Brain pericyte (primary cell): Measurements from ENCODE around the gene TMEM35B.
"Not testable (repeated sequence)": the region's sequence is repeated elsewhere in the genome, so short reads cannot be mapped to it uniquely, and the experiment has no call there.

Experiments used
- DNase-seq: peaks from one replicate; pipeline ENCODE4 v3.0.0-alpha.2; 2012; ENCODE audit warnings: low read depth, low spot score

The TMEM35B gene

DNA sequence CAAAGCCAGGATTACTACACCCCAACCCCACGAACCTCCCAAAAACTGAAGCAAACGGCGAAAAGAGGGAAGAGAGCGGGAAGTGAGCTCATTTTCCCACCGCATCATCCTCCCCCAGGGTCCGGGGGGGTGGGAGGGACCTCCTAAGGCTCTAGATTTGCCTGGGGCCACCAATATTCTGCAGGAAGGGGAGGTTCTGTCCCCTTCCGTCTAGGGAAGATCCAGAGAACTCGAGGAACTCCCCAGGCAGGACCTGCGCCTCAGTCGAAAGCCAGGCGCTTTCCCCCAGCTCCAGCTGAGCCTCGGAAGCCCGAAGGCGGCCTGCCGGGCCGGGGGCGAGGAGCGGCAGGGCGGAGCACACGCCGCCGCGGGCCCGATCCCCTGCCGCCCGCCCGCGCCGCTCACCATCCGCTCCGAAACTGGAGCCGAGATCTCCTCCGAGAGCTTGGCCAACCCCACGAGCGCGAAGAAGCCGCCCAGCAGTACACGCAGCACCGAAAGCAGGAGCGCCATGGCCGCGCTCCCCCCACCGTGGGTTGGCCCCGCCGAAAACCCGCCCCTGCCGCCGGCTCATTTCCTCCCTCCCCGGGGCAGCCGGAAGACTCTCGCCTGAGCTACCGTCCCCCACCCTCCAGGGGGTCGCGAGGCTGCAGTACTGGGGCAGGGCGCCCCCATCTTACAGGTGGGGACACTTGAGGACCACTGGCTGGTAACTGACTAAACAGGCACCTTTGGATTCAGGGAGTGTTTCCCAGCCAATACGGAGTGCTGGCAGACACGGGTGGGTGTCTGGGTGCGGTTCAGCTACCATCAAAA lies at the start of gene TMEM35B:
Gene TMEM35B (minus strand): TSS at position 555 of the 816 bp plus-strand sequence. CDS start 42 bp downstream, at position 513.
- no peak for DNase-seq

- no peak for DNase-seq
These were observed 48.2 kb upstream of the TMEM35B start for GRCh38 chr1:35033346-35033745.

GRCh38 chr1:35032384-35032739 lies 47.2 kb upstream of the TMEM35B start:
- no peak for DNase-seq

DNA sequence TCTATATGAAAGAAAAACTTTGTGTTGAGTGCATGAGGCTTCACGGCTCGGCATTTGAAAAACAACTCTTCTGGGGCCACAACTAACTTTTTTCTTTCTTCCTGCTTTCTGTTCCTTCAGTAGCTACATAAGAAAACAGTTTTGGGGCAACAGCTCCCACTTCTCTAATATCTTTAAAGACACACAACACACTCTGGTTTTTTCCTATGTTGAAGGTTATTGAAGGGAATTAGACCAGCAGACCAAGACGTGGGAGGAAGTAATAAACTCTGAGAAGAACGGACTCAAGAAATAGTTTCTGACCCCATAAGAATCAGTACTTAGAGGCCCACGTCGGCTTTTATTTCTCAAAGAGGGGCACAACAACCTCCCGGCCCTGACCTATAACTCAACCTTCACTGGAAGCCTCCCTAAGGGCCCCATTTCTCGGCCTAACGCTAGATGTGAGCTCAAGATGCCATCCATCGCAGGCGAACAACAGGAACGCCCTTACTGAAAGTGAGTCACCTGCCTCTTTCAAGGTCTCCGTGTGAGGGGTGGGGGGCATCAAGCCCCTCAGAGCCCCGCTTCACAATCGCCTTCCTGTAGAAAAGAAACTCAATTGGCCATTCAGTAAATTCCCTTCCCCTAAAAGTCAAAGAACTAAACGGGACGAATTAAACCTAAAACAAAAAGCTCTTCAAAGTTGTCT lies 45.8 kb upstream of the TMEM35B start:
- DNase-seq: no peak

DNA sequence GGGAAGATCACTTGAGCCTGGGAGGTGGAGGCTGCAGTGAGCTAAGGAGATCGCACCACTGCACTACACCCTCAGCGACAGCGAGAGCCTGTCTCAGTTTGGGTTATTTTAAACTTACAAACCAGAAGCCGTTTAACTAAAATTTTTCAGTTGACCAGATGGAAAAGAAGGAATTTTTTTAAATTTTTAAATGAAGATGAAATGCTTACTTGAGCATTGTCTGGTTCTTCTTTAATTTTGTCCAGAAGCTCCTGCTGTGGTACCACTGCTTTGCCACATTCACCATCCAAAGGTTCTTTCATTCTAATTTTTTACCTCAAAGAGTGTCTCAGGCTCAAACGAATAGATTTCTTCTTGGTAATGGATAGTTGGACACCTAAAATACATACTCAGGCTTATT lies 45.2 kb upstream of the TMEM35B start:
- DNase-seq: no peak

GRCh38 chr1:35029761-35030160 lies 44.6 kb upstream of the TMEM35B start:
- DNase-seq: no peak

GRCh38 chr1:35016406-35016805 lies 31.3 kb upstream of the TMEM35B start:
- no peak for DNase-seq

GRCh38 chr1:35014486-35014885 lies 29.3 kb upstream of the TMEM35B start:
- no peak for DNase-seq

DNA sequence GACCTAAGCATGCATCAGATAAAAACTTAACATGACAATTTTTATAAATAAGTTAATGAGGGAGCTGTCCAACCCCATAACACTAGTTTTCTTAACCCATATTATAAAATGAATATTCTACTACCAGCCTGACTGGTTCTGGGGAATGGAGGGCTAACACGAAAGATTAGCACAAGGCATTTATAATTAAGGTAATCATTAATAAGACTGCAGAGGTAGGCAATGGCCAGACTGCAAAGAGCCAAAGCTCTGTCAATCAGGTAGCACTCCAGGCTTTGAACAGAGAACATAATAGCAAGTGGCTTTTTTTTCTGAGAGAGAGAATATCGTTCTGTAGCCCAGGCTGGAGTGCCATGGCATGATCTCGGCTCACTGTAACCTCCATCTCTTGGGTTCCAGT lies 20.6 kb upstream of the TMEM35B start:
- no peak for DNase-seq

DNA sequence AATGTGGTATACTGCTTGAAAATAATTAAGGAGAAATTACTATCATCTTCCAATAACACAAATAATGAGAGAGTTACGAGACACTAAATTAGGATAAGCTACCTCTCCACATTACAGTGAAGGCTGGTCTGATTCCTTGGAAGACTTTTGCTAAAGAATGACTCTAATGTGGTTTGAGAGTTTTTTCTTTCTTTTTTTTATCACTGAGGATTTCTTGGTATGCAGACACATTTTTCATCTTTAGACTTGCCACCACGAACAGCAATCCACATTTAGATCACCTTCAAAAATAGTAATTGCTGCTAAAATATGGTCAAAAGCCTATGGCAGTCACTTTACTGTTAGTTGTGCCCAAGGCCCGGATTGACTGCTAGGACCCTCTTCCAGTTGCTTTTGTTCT lies 16.6 kb upstream of the TMEM35B start:
- DNase-seq: no peak

GRCh38 chr1:34994878-34995277 lies 9.7 kb upstream of the TMEM35B start:
- no peak for DNase-seq

- DNase-seq: no peak
These were observed 3.4 kb upstream of the TMEM35B start for GRCh38 chr1:34988581-34988980.

DNA sequence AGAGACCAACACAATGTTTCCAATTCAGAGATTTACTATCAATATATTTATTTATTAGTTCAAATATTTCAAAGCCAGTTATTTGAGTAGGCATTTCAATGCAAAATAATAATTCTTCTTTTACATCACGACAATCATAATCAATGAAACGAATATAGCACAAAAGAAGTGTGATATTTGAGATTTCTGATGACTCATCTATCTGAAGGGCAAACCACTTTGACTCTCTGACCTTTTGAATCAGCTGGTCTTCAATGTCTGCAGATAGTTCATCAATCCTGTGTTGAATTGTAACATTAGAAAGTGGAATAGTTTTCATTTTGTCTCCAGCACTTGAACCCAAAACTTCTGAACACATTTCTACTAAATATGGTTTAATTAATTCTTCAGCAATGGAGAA lies 3.0 kb upstream of the TMEM35B start:
- no peak for DNase-seq

GRCh38 chr1:34987018-34987417 lies 1.9 kb upstream of the TMEM35B start:
- no peak for DNase-seq

DNA sequence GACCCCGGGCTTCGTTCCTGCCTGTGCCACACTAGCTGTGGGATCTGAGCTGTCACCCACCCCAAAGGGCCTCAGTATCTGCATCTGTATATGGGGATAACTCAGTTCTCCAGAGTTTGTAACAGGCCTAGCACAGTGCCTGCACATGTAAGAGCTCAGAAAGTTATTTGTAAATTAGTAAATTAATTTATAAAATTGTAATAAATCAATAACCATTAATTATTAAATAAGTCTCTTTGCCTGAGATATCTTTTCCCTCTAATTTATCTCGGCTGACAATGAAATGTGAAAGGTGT lies 410 bp upstream of the TMEM35B start:
- not testable (repeated sequence) for DNase-seq

DNA sequence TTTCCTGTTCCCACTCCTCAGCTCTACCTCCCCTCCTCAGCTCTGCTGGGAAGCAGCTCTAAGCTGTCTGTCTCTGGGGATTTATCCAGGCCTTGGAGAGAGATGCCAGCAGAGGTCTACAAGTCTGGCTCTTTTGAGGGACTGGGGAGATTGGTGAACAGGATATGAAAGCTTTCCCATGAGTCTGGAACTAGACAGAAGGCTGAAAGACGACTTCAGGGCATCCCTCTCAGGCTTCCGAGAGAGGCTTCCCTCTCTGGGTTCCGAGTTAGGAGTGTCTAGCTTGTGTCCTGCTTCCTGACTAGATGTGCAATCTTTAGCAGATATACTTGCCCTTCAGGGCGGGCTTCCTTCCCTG lies 733 bp downstream of the TMEM35B start:
- DNase-seq: no peak

DNA sequence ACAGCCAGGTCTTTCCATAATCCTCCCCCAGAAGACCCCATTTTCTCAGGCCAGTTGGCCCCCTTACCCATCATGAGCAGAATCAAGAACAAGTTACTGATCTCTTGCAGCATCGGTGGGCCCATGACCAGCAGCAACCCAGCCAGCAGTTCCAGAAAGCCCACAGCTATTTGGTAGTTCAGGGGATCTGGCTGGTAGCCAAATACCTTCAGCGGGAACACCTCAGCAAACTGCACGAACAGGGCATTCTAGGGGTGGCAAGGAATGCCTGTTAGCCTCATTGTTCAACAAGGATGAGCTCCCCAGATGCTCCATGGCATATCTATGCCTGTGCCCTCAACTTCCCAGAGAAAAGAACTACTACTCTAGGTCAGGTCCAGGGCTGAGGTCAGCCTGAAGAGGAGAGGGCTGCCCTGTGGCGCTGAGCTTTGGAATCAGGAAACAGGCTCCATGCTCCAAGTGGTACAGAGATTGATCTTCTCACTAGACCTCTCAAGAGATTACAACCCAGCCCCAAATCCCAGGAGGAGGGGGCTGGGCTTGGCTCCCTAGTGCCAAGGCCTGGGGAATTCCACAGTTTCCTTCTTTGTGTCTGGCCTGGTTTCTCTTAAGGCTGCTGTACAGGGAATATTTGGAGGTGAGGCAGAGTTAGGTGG lies 1.3 kb downstream of the TMEM35B start:
- DNase-seq: no peak

GRCh38 chr1:34982820-34983376 lies 2.2 kb downstream of the TMEM35B start:
- DNase-seq: no peak

- no peak for DNase-seq
These were observed 4.4 kb downstream of the TMEM35B start for GRCh38 chr1:34980715-34981114.

DNA sequence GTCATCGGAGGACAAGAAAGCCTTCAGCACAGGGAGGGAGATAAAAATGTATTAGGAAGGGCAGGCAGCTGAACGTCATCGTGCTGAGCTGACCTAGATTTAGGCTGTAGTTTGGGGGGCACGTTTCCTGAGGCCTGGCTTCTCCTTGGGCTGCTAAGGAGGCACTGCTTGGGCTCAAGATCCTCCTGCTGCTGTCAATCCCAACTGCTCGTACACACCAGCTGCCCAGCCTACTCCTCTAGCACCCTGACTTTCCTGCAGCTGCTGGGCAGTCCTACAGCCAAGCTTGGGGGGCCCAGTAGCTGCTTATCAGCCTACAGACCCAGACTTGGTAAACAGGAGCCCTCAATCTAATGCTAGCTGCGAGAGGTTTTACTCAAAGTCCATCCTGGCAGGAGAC lies 6.2 kb downstream of the TMEM35B start:
- no peak for DNase-seq

GRCh38 chr1:34977858-34978257 lies 7.3 kb downstream of the TMEM35B start:
- no peak for DNase-seq

DNA sequence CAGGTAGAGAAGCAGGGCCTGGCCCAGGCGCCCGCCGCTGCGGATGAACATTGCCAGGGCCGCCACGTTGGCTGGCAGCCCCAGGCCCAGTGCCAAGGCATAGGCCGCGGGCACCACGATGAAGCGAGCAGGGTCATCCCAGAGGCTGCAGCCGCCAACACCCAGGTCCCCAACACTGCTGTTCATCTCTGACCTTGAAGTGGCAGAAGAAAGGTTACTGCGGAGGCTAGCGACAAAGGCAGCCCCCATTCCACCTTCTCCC lies 8.0 kb downstream of the TMEM35B start:
- no peak for DNase-seq
